Neural cell (in vitro differentiated cells): ENCODE results near the gene SNX14. TPM values are rescaled to one million over a fixed set of nuclear protein-coding genes. Genes with fewer than 3 reads are reported as not detected.

Experiments used
- H2AFZ ChIP-seq: fragments of 200-600, 300-800 bp; sonication (generic), shearing (Covaris generic); 2 replicates; pipeline ENCODE4 v1.6.0; 2014; ENCODE audit warnings: low read depth, mild to moderate bottlenecking, antibody characterized with exemption, low read length, moderate library complexity
- H3F3A ChIP-seq: fragments of 200-600 bp; shearing (Covaris generic); 2 replicates; pipeline ENCODE4 v1.6.1; 2016; ENCODE audit warnings: mild to moderate bottlenecking, moderate library complexity, mixed read lengths, antibody characterized with exemption, low read length; ENCODE audit not compliant: insufficient read depth, poor library complexity, severe bottlenecking
- H3K27ac ChIP-seq: fragments of 200-600, 300-800 bp; sonication (generic), shearing (Covaris generic); 2 replicates; pipeline ENCODE4 v1.5.1; 2014; ENCODE audit warnings: mild to moderate bottlenecking, low read length, moderate library complexity
- H3K27me3 ChIP-seq: fragments of 300-800, 200-600 bp; sonication (generic), shearing (Covaris generic); 2 replicates; pipeline ENCODE4 v1.6.0; 2014; ENCODE audit warnings: mild to moderate bottlenecking, low read depth, low read length, moderate library complexity; ENCODE audit not compliant: insufficient read depth
- H3K36me3 ChIP-seq: fragments of 300-800, 200-600 bp; sonication (generic), shearing (Covaris generic); 2 replicates; pipeline ENCODE4 v1.5.1; 2014; ENCODE audit warnings: mild to moderate bottlenecking, antibody characterized with exemption, low read length, moderate library complexity; ENCODE audit not compliant: insufficient read depth
- H3K4me2 ChIP-seq: fragments of 300-800, 200-600 bp; sonication (generic), shearing (Covaris generic); 2 replicates; pipeline ENCODE4 v1.6.0; 2014; ENCODE audit warnings: mild to moderate bottlenecking, low read length
- H3K4me3 ChIP-seq: fragments of 300-800, 200-600 bp; sonication (generic), shearing (Covaris generic); 2 replicates; pipeline ENCODE4 v1.5.1; 2014; ENCODE audit warnings: mild to moderate bottlenecking, low read length, moderate library complexity
- H3K79me2 ChIP-seq: fragments of 200-600 bp; shearing (Covaris generic); replicated peaks from 2 replicates; pipeline ENCODE4 v1.6.0; 2014; ENCODE audit warnings: mild to moderate bottlenecking, low read length, moderate library complexity; ENCODE audit not compliant: insufficient read depth
- H3K9ac ChIP-seq: fragments of 300-800, 200-600 bp; sonication (generic), shearing (Covaris generic); 2 replicates; pipeline ENCODE4 v1.6.1; 2016; ENCODE audit warnings: mild to moderate bottlenecking, low read length, mixed read lengths
- H3K9me2 ChIP-seq: fragments of 200-600 bp; shearing (Covaris generic); 2 replicates; pipeline ENCODE4 v1.6.1; 2016; ENCODE audit warnings: mild to moderate bottlenecking, low read length, mixed read lengths; ENCODE audit not compliant: insufficient read depth
- H3K9me3 ChIP-seq: fragments of 200-600, 300-800 bp; sonication (generic), shearing (Covaris generic); 2 replicates; pipeline ENCODE4 v1.6.1; 2016; ENCODE audit warnings: mild to moderate bottlenecking, mixed run types, low read length, moderate library complexity, mixed read lengths
- H4K20me1 ChIP-seq: fragments of 200-600 bp; shearing (Covaris generic); 2 replicates; pipeline ENCODE4 v1.6.1; 2016; ENCODE audit warnings: mild to moderate bottlenecking, mixed run types; ENCODE audit not compliant: insufficient read depth
- EP300 ChIP-seq: fragments of 450-650 bp; conservative IDR thresholded peaks from 2 replicates; pipeline ENCODE4 v1.6.1; 2014; ENCODE audit warnings: antibody characterized with exemption, mild to moderate bottlenecking, moderate library complexity; ENCODE audit not compliant: poor library complexity, severe bottlenecking
- EZH2 ChIP-seq: fragments of 200-600, 300-800 bp; shearing (Covaris generic), sonication (generic); IDR thresholded peaks from 2 replicates; pipeline ENCODE4 v1.6.1; 2014; ENCODE audit warnings: antibody characterized with exemption, low read length, borderline replicate concordance, mild to moderate bottlenecking; ENCODE audit not compliant: insufficient read depth, poor library complexity, severe bottlenecking
- MXI1 ChIP-seq: fragments of 450-650 bp; conservative IDR thresholded peaks from 2 replicates; pipeline ENCODE4 v1.6.1; 2014; ENCODE audit warnings: antibody characterized with exemption, mild to moderate bottlenecking; ENCODE audit not compliant: poor library complexity, severe bottlenecking
- POLR2AphosphoS5 ChIP-seq: IDR thresholded peaks from 2 replicates; pipeline ENCODE4 v1.6.1; 2012
- RAD21 ChIP-seq: fragments of 450-650 bp; conservative IDR thresholded peaks from 2 replicates; pipeline ENCODE4 v1.6.1; 2014; ENCODE audit warnings: antibody characterized with exemption, mild to moderate bottlenecking, moderate library complexity
- SMC3 ChIP-seq: fragments of 450-650 bp; conservative IDR thresholded peaks from 2 replicates; pipeline ENCODE4 v1.6.1; 2014; ENCODE audit warnings: antibody characterized with exemption, mild to moderate bottlenecking, moderate library complexity; ENCODE audit not compliant: poor library complexity
- TAF1 ChIP-seq: IDR thresholded peaks from 2 replicates; pipeline ENCODE4 v1.6.1; 2012; ENCODE audit warnings: low read depth
- polyA plus RNA-seq: library from polyadenylated mRNA; depleted of rRNA; stranded (reverse); fragments of >200 nt; gene quantifications from 2 replicates; pipeline ENCODE4 v1.2.3, GENCODE V29; 2014
- TF ChIP-seq, protein P1 (sequence below): fragments of 450-650 bp; IDR thresholded peaks from 2 replicates; pipeline ENCODE4 v1.5.1; 2014; ENCODE audit warnings: antibody characterized with exemption, mild to moderate bottlenecking, moderate library complexity; ENCODE audit not compliant: poor library complexity, severe bottlenecking
- TF ChIP-seq, protein P2 (sequence below): IDR thresholded peaks from 2 replicates; pipeline ENCODE4 v1.6.1; 2012; ENCODE audit warnings: borderline replicate concordance

Gene SNX14
- polyA plus RNA-seq, 1 donor from 2014 or later, result 112 TPM

GRCh38 chr6:85516168-85516567, 77.5 kb downstream of the SNX14 start:
- Histone ChIP-seq H3K9ac (no peak overlapping the region), H3K9me2 (no peaks in the 10 kb centered on the region), H3K27me3 (no peaks in the 10 kb centered on the region), H4K20me1 (no peaks in the 10 kb centered on the region), H3K27ac (no peak overlapping the region), H3K9me3 (no peaks in the 10 kb centered on the region), H3F3A (no peaks in the 10 kb centered on the region), H3K4me2 (no peak overlapping the region), H3K36me3 (peaks cover 9% of the 10 kb centered on the region), H2AFZ (no peak overlapping the region), H3K79me2 (no peaks in the 10 kb centered on the region), H3K4me3 (no peak overlapping the region)
- no peak for TF ChIP-seq RAD21
- no peak for TF ChIP-seq EZH2
- no peak for TF ChIP-seq SMC3

DNA sequence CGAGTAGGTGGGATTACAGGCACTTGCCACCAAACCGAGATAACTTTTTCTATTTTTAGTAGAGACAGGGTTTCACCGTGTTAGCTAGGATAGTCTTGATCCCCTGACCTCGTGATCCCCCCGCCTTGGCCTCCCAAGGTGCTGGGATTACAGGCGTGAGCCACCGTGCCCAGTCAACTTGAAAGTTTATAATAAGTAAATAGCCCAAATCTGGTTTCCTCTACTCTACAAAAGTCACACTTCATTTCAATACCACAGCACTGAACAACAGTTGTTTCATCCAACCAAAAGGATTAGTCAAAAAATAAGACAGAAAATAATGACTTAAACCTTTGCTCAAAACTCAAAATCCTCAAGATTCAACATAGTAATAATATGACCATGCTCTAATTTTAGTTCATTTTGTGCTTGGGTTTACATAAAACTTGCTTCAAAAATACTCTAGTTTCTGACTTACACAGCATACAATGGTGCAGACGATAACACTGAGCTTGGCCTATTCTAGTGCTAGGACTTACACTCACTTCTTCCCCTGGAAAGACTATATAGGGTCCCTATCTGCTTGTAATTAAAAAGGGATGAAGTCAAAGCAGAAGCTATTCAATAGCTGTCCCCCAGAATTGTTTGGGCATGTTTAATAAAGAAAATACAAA, 87.1 kb downstream of the SNX14 start:
- H3K4me2 ChIP-seq, result no peak overlapping the region
- no peaks in the 10 kb centered on the region for H3K79me2 ChIP-seq
- no peaks in the 10 kb centered on the region for H3K36me3 ChIP-seq
- H3K27me3 ChIP-seq, result no peaks in the 10 kb centered on the region
- H4K20me1 ChIP-seq, result no peaks in the 10 kb centered on the region
- no peaks in the 10 kb centered on the region for H3K9me2 ChIP-seq
- H3F3A ChIP-seq, result no peaks in the 10 kb centered on the region
- H3K9ac ChIP-seq, result no peak overlapping the region
- no peak overlapping the region for H3K27ac ChIP-seq
- H2AFZ ChIP-seq, result no peak overlapping the region
- no peaks in the 10 kb centered on the region for H3K9me3 ChIP-seq
- H3K4me3 ChIP-seq, result no peak overlapping the region
- TF ChIP-seq RAD21 (no peak), TAF1 (no peak), EP300 (no peak), EZH2 (no peak), SMC3 (no peak), POLR2AphosphoS5 (no peak), MXI1 (no peak)
- TF ChIP-seq, protein P1, sequence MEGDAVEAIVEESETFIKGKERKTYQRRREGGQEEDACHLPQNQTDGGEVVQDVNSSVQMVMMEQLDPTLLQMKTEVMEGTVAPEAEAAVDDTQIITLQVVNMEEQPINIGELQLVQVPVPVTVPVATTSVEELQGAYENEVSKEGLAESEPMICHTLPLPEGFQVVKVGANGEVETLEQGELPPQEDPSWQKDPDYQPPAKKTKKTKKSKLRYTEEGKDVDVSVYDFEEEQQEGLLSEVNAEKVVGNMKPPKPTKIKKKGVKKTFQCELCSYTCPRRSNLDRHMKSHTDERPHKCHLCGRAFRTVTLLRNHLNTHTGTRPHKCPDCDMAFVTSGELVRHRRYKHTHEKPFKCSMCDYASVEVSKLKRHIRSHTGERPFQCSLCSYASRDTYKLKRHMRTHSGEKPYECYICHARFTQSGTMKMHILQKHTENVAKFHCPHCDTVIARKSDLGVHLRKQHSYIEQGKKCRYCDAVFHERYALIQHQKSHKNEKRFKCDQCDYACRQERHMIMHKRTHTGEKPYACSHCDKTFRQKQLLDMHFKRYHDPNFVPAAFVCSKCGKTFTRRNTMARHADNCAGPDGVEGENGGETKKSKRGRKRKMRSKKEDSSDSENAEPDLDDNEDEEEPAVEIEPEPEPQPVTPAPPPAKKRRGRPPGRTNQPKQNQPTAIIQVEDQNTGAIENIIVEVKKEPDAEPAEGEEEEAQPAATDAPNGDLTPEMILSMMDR, result no peak
- TF ChIP-seq, protein P2, sequence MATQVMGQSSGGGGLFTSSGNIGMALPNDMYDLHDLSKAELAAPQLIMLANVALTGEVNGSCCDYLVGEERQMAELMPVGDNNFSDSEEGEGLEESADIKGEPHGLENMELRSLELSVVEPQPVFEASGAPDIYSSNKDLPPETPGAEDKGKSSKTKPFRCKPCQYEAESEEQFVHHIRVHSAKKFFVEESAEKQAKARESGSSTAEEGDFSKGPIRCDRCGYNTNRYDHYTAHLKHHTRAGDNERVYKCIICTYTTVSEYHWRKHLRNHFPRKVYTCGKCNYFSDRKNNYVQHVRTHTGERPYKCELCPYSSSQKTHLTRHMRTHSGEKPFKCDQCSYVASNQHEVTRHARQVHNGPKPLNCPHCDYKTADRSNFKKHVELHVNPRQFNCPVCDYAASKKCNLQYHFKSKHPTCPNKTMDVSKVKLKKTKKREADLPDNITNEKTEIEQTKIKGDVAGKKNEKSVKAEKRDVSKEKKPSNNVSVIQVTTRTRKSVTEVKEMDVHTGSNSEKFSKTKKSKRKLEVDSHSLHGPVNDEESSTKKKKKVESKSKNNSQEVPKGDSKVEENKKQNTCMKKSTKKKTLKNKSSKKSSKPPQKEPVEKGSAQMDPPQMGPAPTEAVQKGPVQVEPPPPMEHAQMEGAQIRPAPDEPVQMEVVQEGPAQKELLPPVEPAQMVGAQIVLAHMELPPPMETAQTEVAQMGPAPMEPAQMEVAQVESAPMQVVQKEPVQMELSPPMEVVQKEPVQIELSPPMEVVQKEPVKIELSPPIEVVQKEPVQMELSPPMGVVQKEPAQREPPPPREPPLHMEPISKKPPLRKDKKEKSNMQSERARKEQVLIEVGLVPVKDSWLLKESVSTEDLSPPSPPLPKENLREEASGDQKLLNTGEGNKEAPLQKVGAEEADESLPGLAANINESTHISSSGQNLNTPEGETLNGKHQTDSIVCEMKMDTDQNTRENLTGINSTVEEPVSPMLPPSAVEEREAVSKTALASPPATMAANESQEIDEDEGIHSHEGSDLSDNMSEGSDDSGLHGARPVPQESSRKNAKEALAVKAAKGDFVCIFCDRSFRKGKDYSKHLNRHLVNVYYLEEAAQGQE, result no peak
